Keratinocyte (primary cell): ENCODE data around the gene RNF150. TPM values are rescaled to one million over a fixed set of nuclear protein-coding genes. Genes with fewer than 3 reads are reported as not detected.

Experiments
- DNase-seq: peaks from one replicate; pipeline ENCODE4 v3.0.0-alpha.2; 2011; ENCODE audit warnings: low read depth, missing footprints, low spot score
- FAIRE-seq: peaks from 2 replicates; lab custom pipeline; 2011; peaks lifted over from hg19 to GRCh38; lab: Jason Lieb, UNC
- H2AFZ ChIP-seq: 2 replicates; pipeline ENCODE4 v1.6.0; 2012; ENCODE audit warnings: low read length, control low read depth, inconsistent platforms; ENCODE audit not compliant: control insufficient read depth
- H3K27ac ChIP-seq: 2 replicates; pipeline ENCODE4 v1.5.1; 2011; ENCODE audit warnings: low read length; ENCODE audit not compliant: control insufficient read depth, insufficient read depth
- H3K27me3 ChIP-seq: 3 replicates; pipeline ENCODE4 v1.6.0; 2011; ENCODE audit warnings: low read length; ENCODE audit not compliant: control insufficient read depth, insufficient read depth; ENCODE audit errors: extremely low read depth
- H3K36me3 ChIP-seq, 2 experiments: 2 replicates in 1 of 2; 3 replicates in 1 of 2; pipeline ENCODE4 v1.5.1; 2011; ENCODE audit warnings: low read length in 2 of 2, mild to moderate bottlenecking in 1 of 2; ENCODE audit not compliant: control insufficient read depth in 2 of 2, insufficient read depth in 2 of 2; ENCODE audit errors: extremely low read depth in 1 of 2
- H3K4me1 ChIP-seq: 3 replicates; pipeline ENCODE4 v1.5.1; 2011; ENCODE audit warnings: low read length; ENCODE audit not compliant: control insufficient read depth, insufficient read depth; ENCODE audit errors: extremely low read depth
- H3K4me2 ChIP-seq: 3 replicates; pipeline ENCODE4 v1.6.0; 2011; ENCODE audit warnings: low read depth, low read length; ENCODE audit not compliant: control insufficient read depth, insufficient read depth; ENCODE audit errors: extremely low read depth
- H3K4me3 ChIP-seq, 3 experiments: fragments of 200-600 bp in 1 of 3; sonication (generic) in 1 of 3; 2 replicates in 2 of 3; 3 replicates in 1 of 3; pipeline ENCODE4 v1.5.1; 2011 to 2016; ENCODE audit warnings: low read length in 3 of 3, mild to moderate bottlenecking in 3 of 3, control low read depth in 2 of 3, inconsistent platforms in 1 of 3, low read depth in 1 of 3, mixed read lengths in 1 of 3, mixed run types in 1 of 3, moderate library complexity in 1 of 3; ENCODE audit not compliant: control insufficient read depth in 2 of 3, insufficient read depth in 2 of 3; ENCODE audit errors: extremely low read depth in 1 of 3
- H3K79me2 ChIP-seq: 2 replicates; pipeline ENCODE4 v1.6.0; 2012; ENCODE audit warnings: low read length; ENCODE audit not compliant: control insufficient read depth, insufficient read depth
- H3K9ac ChIP-seq: 3 replicates; pipeline ENCODE4 v1.6.0; 2011; ENCODE audit warnings: low read length; ENCODE audit not compliant: control insufficient read depth, insufficient read depth; ENCODE audit errors: extremely low read depth
- H3K9me1 ChIP-seq: 3 replicates; pipeline ENCODE4 v1.6.0; 2011; ENCODE audit warnings: low read length; ENCODE audit not compliant: control insufficient read depth, insufficient read depth; ENCODE audit errors: extremely low read depth
- H3K9me3 ChIP-seq: 2 replicates; pipeline ENCODE4 v1.5.1; 2012; ENCODE audit warnings: low read depth, low read length; ENCODE audit not compliant: control insufficient read depth
- H4K20me1 ChIP-seq: 3 replicates; pipeline ENCODE4 v1.6.0; 2011; ENCODE audit warnings: low read length; ENCODE audit not compliant: control insufficient read depth, insufficient read depth; ENCODE audit errors: extremely low read depth
- EZH2 ChIP-seq: IDR thresholded peaks from one replicate; pipeline ENCODE4 v1.6.1; 2012; ENCODE audit warnings: inconsistent platforms, mild to moderate bottlenecking, low read length, moderate library complexity
- dilution Hi-C: fragments of 300-500 bp; cut with MboI; formaldehyde crosslinking; loops from one replicate; pipeline ENCODE4 v1.7.0; 2020; ENCODE audit warnings: low sequenced_read_pairs; ENCODE audit not compliant: extremely low pct_ligation_motif_present
- polyA plus RNA-seq, 5 experiments: library from polyadenylated mRNA; depleted of rRNA in 3 of 5; stranded (reverse) in 3 of 5; stranded (forward) in 1 of 5; unstranded in 1 of 5; fragments of >200 nt; gene quantifications; 1 replicate in 1 of 5; 2 replicates in 3 of 5; 3 replicates in 1 of 5; pipeline versions ENCODE4 v1.2.1 to v1.2.3, GENCODE V29; 2011 to 2012; ENCODE audit warnings: missing spikeins in 2 of 5, low read depth in 1 of 5, low replicate concordance in 1 of 5
- TF ChIP-seq, protein P1 (sequence below), 3 experiments: IDR thresholded peaks in 1 of 3; conservative IDR thresholded peaks in 1 of 3; optimal IDR thresholded peaks in 1 of 3; 2 replicates in 2 of 3; 3 replicates in 1 of 3; pipeline versions ENCODE3 to v1.5.1; 2011; ENCODE audit warnings: low read length in 3 of 3, mild to moderate bottlenecking in 3 of 3, moderate library complexity in 2 of 3, control low read depth in 1 of 3, inconsistent platforms in 1 of 3; ENCODE audit not compliant: insufficient read depth in 2 of 3; ENCODE audit errors: extremely low read depth in 1 of 3

The RNF150 gene
- polyA plus RNA-seq, 1 donor (not counting 4 experiments of a cell fraction or from before 2014, with no cell fraction given) = 0.18 TPM

- no peaks in the 10 kb centered on the region for H3K9me1 ChIP-seq
- H3K79me2 ChIP-seq = no peaks in the 10 kb centered on the region
- no peak overlapping the region for H3K4me3 ChIP-seq
- H3K27me3 ChIP-seq = no peaks in the 10 kb centered on the region
- DNase-seq (no peak), FAIRE-seq (no peak)
- H3K4me2 ChIP-seq = no peak overlapping the region
- H3K27ac ChIP-seq = no peak overlapping the region
- no peak for TF ChIP-seq EZH2
- no peak overlapping the region for H3K9ac ChIP-seq
- H3K9me3 ChIP-seq = no peaks in the 10 kb centered on the region
- dilution Hi-C loops = loop anchor here (25.0 kb wide), 1 partner anchor 260 kb away; the partner anchor contains the start of gene RNF150
- H3K4me1 ChIP-seq = no peaks in the 10 kb centered on the region
- H4K20me1 ChIP-seq = no peaks in the 10 kb centered on the region
- no peak overlapping the region for H2AFZ ChIP-seq
- H3K36me3 ChIP-seq = no peaks in the 10 kb centered on the region
These were observed 255.5 kb downstream of the RNF150 start for GRCh38 chr4:140877781-140878180.

DNA sequence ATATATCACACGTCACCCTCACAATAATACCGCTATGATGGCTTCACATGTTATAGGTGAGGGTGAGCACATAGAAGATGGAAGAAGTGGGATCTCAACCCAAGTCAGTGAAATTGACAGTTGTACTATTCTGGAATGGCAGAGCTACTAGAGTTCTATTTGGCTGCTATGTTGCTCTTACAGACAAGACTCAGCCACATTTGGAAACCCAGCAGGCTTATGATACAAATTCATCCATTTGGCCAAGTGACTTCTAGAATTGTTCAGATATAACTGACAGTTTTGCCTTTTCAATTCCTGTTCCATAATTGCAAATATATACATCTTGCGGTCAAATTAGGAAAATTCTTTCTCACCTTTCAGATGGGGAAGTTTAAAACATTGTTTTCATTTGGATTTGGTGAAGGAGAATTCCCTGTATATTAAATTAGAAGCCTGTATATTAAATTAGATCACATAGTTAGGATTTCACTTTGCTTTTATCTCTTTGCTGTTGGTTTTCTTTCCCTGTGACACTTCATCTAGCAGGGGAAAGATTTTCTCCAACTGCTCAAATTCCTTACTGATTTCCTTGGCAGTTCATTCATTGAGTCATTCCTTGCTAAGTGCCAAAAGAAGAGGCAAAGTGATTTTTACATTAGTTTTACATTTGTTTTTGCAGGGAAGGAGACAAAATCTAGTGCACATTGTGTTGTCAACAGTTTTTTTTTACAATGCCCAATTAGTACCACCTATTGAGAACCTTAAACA is 256.5 kb downstream of the RNF150 start:
- Histone ChIP-seq H3K4me2 (no peak overlapping the region), H3K9me3 (no peaks in the 10 kb centered on the region)
- dilution Hi-C loops = loop anchor here (25.0 kb wide), 1 partner anchor 261 kb away; the partner anchor contains the start of gene RNF150

More for the DNA sequence above, 256.5 kb downstream of the RNF150 start:
- H3K9me1 ChIP-seq = no peaks in the 10 kb centered on the region
- no peaks in the 10 kb centered on the region for H3K4me1 ChIP-seq
- TF ChIP-seq EZH2 = no peak
- TF ChIP-seq, protein P1, sequence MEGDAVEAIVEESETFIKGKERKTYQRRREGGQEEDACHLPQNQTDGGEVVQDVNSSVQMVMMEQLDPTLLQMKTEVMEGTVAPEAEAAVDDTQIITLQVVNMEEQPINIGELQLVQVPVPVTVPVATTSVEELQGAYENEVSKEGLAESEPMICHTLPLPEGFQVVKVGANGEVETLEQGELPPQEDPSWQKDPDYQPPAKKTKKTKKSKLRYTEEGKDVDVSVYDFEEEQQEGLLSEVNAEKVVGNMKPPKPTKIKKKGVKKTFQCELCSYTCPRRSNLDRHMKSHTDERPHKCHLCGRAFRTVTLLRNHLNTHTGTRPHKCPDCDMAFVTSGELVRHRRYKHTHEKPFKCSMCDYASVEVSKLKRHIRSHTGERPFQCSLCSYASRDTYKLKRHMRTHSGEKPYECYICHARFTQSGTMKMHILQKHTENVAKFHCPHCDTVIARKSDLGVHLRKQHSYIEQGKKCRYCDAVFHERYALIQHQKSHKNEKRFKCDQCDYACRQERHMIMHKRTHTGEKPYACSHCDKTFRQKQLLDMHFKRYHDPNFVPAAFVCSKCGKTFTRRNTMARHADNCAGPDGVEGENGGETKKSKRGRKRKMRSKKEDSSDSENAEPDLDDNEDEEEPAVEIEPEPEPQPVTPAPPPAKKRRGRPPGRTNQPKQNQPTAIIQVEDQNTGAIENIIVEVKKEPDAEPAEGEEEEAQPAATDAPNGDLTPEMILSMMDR (optimal IDR thresholded peaks at IDR 0.05 in 1 of 3, IDR thresholded peaks at IDR 0.05 in 1 of 3, conservative IDR thresholded peaks at IDR 0.05 in 1 of 3; ENCODE audit: extremely low read depth in 1 of 3, insufficient read depth in 2 of 3, low read length in 3 of 3) = no peak
- FAIRE-seq (no peak), DNase-seq (no peak)
- H3K9ac ChIP-seq = no peak overlapping the region
- H3K36me3 ChIP-seq = no peaks in the 10 kb centered on the region
- no peaks in the 10 kb centered on the region for H3K27me3 ChIP-seq
- H2AFZ ChIP-seq = no peak overlapping the region
- no peak overlapping the region for H3K4me3 ChIP-seq
- no peaks in the 10 kb centered on the region for H3K79me2 ChIP-seq
- H4K20me1 ChIP-seq = no peaks in the 10 kb centered on the region
- H3K27ac ChIP-seq = no peak overlapping the region
